Activated CD4-positive, alpha-beta T cell treated with anti-CD3 and anti-CD28 coated beads, Interleukin-2, amount 10 ng/mL, durations not matched to agents 24 days and 14 days (primary cell): ENCODE results near the gene DNAJC12. TPM values are rescaled to one million over a fixed set of nuclear protein-coding genes. Genes with fewer than 3 reads are reported as not detected.
"Not testable (repeated sequence)": the region's sequence is repeated elsewhere in the genome, so short reads cannot be mapped to it uniquely, and the experiment has no call there.

Experiments
- DNase-seq: peaks from one replicate; pipeline ENCODE4 v3.0.0; 2022
- H3K27ac Mint-ChIP-seq: one replicate; pipeline ENCODE4 v1.8.0; 2022; ENCODE audit warnings: mild to moderate bottlenecking, mixed read lengths
- H3K27me3 Mint-ChIP-seq: one replicate; pipeline ENCODE4 v1.8.0; 2022; ENCODE audit warnings: mixed read lengths
- H3K36me3 Mint-ChIP-seq: one replicate; pipeline ENCODE4 v1.8.0; 2022; ENCODE audit warnings: low read depth, mild to moderate bottlenecking, mixed read lengths
- H3K4me1 Mint-ChIP-seq: one replicate; pipeline ENCODE4 v1.8.0; 2021; ENCODE audit warnings: mixed read lengths
- H3K4me3 Mint-ChIP-seq: one replicate; pipeline ENCODE4 v1.8.0; 2022; ENCODE audit warnings: mild to moderate bottlenecking, moderate library complexity, mixed read lengths
- H3K9me3 Mint-ChIP-seq: one replicate; pipeline ENCODE4 v1.8.0; 2021; ENCODE audit warnings: mixed read lengths
- intact Hi-C: fragments of 100-400 bp; cut with micrococcal nuclease; formaldehyde crosslinking; loops from one replicate; pipeline ENCODE4 v1.15.1; 2023
- total RNA-seq: library from RNA; stranded (reverse); gene quantifications from 2 replicates; pipeline ENCODE4 v1.2.3, GENCODE V29; 2022

The DNAJC12 gene
- total RNA-seq, 1 donor from 2014 or later, result 23.8 TPM

- Mint-ChIP-seq H3K27me3 (no peaks in the 10 kb centered on the region), H3K4me3 (no peak overlapping the region), H3K36me3 (no peaks in the 10 kb centered on the region), H3K27ac (no peak overlapping the region), H3K4me1 (peaks cover 10% of the 10 kb centered on the region), H3K9me3 (no peaks in the 10 kb centered on the region)
- intact Hi-C loops, result loop anchor here (10.0 kb wide), 2 partner anchors 66 to 476 kb away; partner anchors contain the start of genes HNRNPH3 and PBLD
- DNase-seq, result no peak
Measured at GRCh38 chr10:67858971-67859370, 21.0 kb upstream of the DNAJC12 start.

- no peak for DNase-seq
- Mint-ChIP-seq H3K27ac (no peak overlapping the region), H3K27me3 (no peaks in the 10 kb centered on the region), H3K36me3 (peaks cover 1% of the 10 kb centered on the region), H3K4me3 (no peak overlapping the region), H3K9me3 (no peaks in the 10 kb centered on the region), H3K4me1 (peaks cover 18% of the 10 kb centered on the region)
- intact Hi-C loops, result loop anchor here (10.0 kb wide), 2 partner anchors 71 to 481 kb away; partner anchors contain the start of genes HNRNPH3 and PBLD
Measured at GRCh38 chr10:67853512-67853911, 15.5 kb upstream of the DNAJC12 start.

GRCh38 chr10:67852761-67853160 lies 14.8 kb upstream of the DNAJC12 start:
- no peak overlapping the region for H3K4me3 Mint-ChIP-seq
- peaks cover 1% of the 10 kb centered on the region for H3K36me3 Mint-ChIP-seq
- intact Hi-C loops, result loop anchor here (10.0 kb wide), 2 partner anchors 72 to 482 kb away; partner anchors contain the start of genes HNRNPH3 and PBLD

GRCh38 chr10:67851186-67851585 lies 13.2 kb upstream of the DNAJC12 start:
- Mint-ChIP-seq H3K9me3 (no peaks in the 10 kb centered on the region), H3K27ac (no peak overlapping the region), H3K27me3 (no peaks in the 10 kb centered on the region), H3K4me3 (peak overlapping the region; percentile 2), H3K4me1 (peaks cover 18% of the 10 kb centered on the region), H3K36me3 (peaks cover 1% of the 10 kb centered on the region)
- intact Hi-C loops, result loop anchor here (10.0 kb wide), 2 partner anchors 74 to 484 kb away; partner anchors contain the start of genes HNRNPH3 and PBLD
- no peak for DNase-seq

More at GRCh38 chr10:67852761-67853160, 14.8 kb upstream of the DNAJC12 start:
- DNase-seq, result no peak
- peaks cover 18% of the 10 kb centered on the region for H3K4me1 Mint-ChIP-seq
- H3K27ac Mint-ChIP-seq, result no peak overlapping the region
- H3K27me3 Mint-ChIP-seq, result no peaks in the 10 kb centered on the region
- H3K9me3 Mint-ChIP-seq, result no peaks in the 10 kb centered on the region

GRCh38 chr10:67849331-67850011 lies 11.5 kb upstream of the DNAJC12 start:
- peak overlapping the region; percentile 90 for H3K4me3 Mint-ChIP-seq
- DNase-seq, result peak; percentile 99
- H3K9me3 Mint-ChIP-seq, result no peaks in the 10 kb centered on the region
- H3K27me3 Mint-ChIP-seq, result no peaks in the 10 kb centered on the region
- peaks cover 8% of the 10 kb centered on the region for H3K4me1 Mint-ChIP-seq
- peaks cover 1% of the 10 kb centered on the region for H3K36me3 Mint-ChIP-seq
- peak overlapping the region; percentile 92 for H3K27ac Mint-ChIP-seq
- intact Hi-C loops, result loop anchor here (1.0 to 10.0 kb wide), 7 partner anchors 11 to 485 kb away; partner anchors contain the start of genes DNAJC12, HNRNPH3 and PBLD

- DNase-seq, result no peak
- Mint-ChIP-seq H3K9me3 (peaks cover 9% of the 10 kb centered on the region), H3K36me3 (no peaks in the 10 kb centered on the region), H3K27ac (no peak overlapping the region), H3K4me1 (no peaks in the 10 kb centered on the region), H3K4me3 (no peak overlapping the region), H3K27me3 (no peaks in the 10 kb centered on the region)
- intact Hi-C loops, result no loop called here
Measured at GRCh38 chr10:67843284-67843683, 5.3 kb upstream of the DNAJC12 start.

- no peak for DNase-seq
- Mint-ChIP-seq H3K36me3 (no peaks in the 10 kb centered on the region), H3K4me3 (no peak overlapping the region), H3K9me3 (peaks cover 9% of the 10 kb centered on the region), H3K4me1 (no peaks in the 10 kb centered on the region), H3K27ac (no peak overlapping the region), H3K27me3 (no peaks in the 10 kb centered on the region)
- intact Hi-C loops, result no loop called here
Measured at GRCh38 chr10:67841737-67842136, 3.7 kb upstream of the DNAJC12 start.

- H3K9me3 Mint-ChIP-seq, result peaks cover 9% of the 10 kb centered on the region
- no peak for DNase-seq
- intact Hi-C loops, result no loop called here
- no peaks in the 10 kb centered on the region for H3K36me3 Mint-ChIP-seq
- no peak overlapping the region for H3K27ac Mint-ChIP-seq
- peaks cover 5% of the 10 kb centered on the region for H3K4me1 Mint-ChIP-seq
- no peak overlapping the region for H3K4me3 Mint-ChIP-seq
- H3K27me3 Mint-ChIP-seq, result no peaks in the 10 kb centered on the region
Measured at GRCh38 chr10:67839951-67840350, 2.0 kb upstream of the DNAJC12 start.

GRCh38 chr10:67839511-67839910 lies 1.5 kb upstream of the DNAJC12 start:
- H3K9me3 Mint-ChIP-seq, H3K4me1 Mint-ChIP-seq, H3K36me3 Mint-ChIP-seq, intact Hi-C loops, H3K27ac Mint-ChIP-seq, H3K4me3 Mint-ChIP-seq, H3K27me3 Mint-ChIP-seq, DNase-seq: not testable (repeated sequence)

GRCh38 chr10:67836972-67837371 lies 1.0 kb downstream of the DNAJC12 start:
- Mint-ChIP-seq H3K27ac (no peak overlapping the region), H3K4me1 (peaks cover 9% of the 10 kb centered on the region), H3K9me3 (peaks cover 9% of the 10 kb centered on the region), H3K36me3 (no peaks in the 10 kb centered on the region), H3K4me3 (no peak overlapping the region), H3K27me3 (no peaks in the 10 kb centered on the region)
- DNase-seq, result no peak
- intact Hi-C loops, result no loop called here

GRCh38 chr10:67836488-67836887 lies 1.5 kb downstream of the DNAJC12 start:
- intact Hi-C loops, result no loop called here
- peak overlapping the region; percentile 37 for H3K4me3 Mint-ChIP-seq
- H3K4me1 Mint-ChIP-seq, result peaks cover 12% of the 10 kb centered on the region
- no peak overlapping the region for H3K27ac Mint-ChIP-seq
- no peaks in the 10 kb centered on the region for H3K36me3 Mint-ChIP-seq
- no peaks in the 10 kb centered on the region for H3K27me3 Mint-ChIP-seq
- H3K9me3 Mint-ChIP-seq, result peaks cover 8% of the 10 kb centered on the region
- DNase-seq, result no peak

- intact Hi-C loops, H3K27me3 Mint-ChIP-seq, DNase-seq, H3K9me3 Mint-ChIP-seq, H3K36me3 Mint-ChIP-seq: not testable (repeated sequence)
- peak overlapping the region; percentile 77 for H3K4me3 Mint-ChIP-seq
- H3K27ac Mint-ChIP-seq, result peak overlapping the region; percentile 47
- H3K4me1 Mint-ChIP-seq, result peaks cover 13% of the 10 kb centered on the region
Measured at GRCh38 chr10:67835541-67836394, 2.2 kb downstream of the DNAJC12 start.

GRCh38 chr10:67834375-67834774 lies 3.6 kb downstream of the DNAJC12 start:
- H3K27me3 Mint-ChIP-seq, result no peaks in the 10 kb centered on the region
- intact Hi-C loops, result no loop called here
- peaks cover 13% of the 10 kb centered on the region for H3K4me1 Mint-ChIP-seq
- no peak for DNase-seq
- no peaks in the 10 kb centered on the region for H3K36me3 Mint-ChIP-seq
- H3K9me3 Mint-ChIP-seq, result no peaks in the 10 kb centered on the region
- peak overlapping the region; percentile 45 for H3K27ac Mint-ChIP-seq
- H3K4me3 Mint-ChIP-seq, result no peak overlapping the region

GRCh38 chr10:67827811-67828210 lies 10.2 kb downstream of the DNAJC12 start:
- no peak overlapping the region for H3K27ac Mint-ChIP-seq
- H3K27me3 Mint-ChIP-seq, result no peaks in the 10 kb centered on the region
- H3K4me3 Mint-ChIP-seq, result no peak overlapping the region
- H3K36me3 Mint-ChIP-seq, result peaks cover 2% of the 10 kb centered on the region
- intact Hi-C loops, result no loop called here
- peaks cover 12% of the 10 kb centered on the region for H3K4me1 Mint-ChIP-seq
- H3K9me3 Mint-ChIP-seq, result no peaks in the 10 kb centered on the region
- DNase-seq, result no peak
